ENCODE data around the gene TEX30.

DNA sequence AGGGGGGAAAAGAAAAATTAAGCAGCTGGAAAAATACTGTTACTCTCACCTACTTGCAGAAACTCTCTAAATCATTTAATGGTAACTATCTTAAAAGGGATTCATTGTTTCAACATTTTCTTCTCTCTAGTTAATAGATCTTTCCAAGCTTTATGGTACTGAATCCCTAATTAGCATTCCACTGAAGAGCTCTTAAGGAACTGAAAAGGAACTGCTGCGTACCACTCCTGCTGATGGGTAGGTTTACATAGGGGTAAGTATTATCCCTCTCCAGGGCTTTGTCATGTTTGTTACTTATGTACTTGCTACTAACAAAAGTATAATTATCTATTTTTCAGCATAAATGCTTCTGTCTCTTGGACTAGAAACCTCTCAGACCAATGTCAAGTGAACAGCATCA is 12.5 kb downstream of the TEX30 start:
- TF ChIP-seq ZFX (IDR thresholded peaks at IDR 0.05; ENCODE audit: borderline replicate concordance) (no peak), CTCF (IDR thresholded peaks at IDR 0.05) (no peak)

Measured in 22Rv1 (cell line).